Daoy (cell line): Measurements from ENCODE around the gene PRMT5. TPM values are rescaled to one million over a fixed set of nuclear protein-coding genes. Genes with fewer than 3 reads are reported as not detected.
"Not testable (repeated sequence)": the region's sequence is repeated elsewhere in the genome, so short reads cannot be mapped to it uniquely, and the experiment has no call there.

ENCODE experiments used
- DNase-seq: peaks from one replicate; pipeline ENCODE4 v3.0.0-alpha.2; 2015; ENCODE audit warnings: low read depth
- total RNA-seq: library from RNA; depleted of rRNA; stranded (reverse); fragments of >200 nt; shearing (Covaris generic); gene quantifications from 2 replicates; pipeline ENCODE4 v1.2.3, GENCODE V29; 2014

Gene PRMT5
- total RNA-seq, 1 experiment from 2014 or later = 150 TPM

GRCh38 chr14:22932146-22932545, 3.0 kb upstream of the PRMT5 start:
- no peak for DNase-seq

GRCh38 chr14:22929961-22930364, 787 bp upstream of the PRMT5 start:
- no peak for DNase-seq

GRCh38 chr14:22928237-22929103, 706 bp downstream of the PRMT5 start:
- peak; percentile 13 for DNase-seq

DNA sequence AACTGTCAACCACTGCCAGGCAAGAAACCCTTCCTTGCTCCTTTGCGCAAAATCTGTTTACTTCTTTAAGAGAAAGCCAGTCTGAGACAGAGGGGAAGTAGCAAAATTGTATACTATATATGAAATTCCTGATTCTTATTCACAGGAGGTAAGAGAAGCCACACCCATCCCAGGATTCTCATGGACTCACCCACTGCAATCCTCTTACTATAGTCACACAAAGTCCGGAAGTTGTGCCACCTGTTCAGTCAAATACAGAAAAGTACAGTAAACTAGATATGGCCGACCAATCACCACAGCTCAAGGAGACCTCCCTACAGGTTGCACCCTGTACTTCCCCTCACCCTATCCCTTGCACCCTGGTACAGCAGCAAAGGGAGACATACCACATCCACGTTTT, 2.9 kb downstream of the PRMT5 start:
- no peak for DNase-seq

- DNase-seq = no peak
Observed at GRCh38 chr14:22925513-22925912, 3.7 kb downstream of the PRMT5 start.

GRCh38 chr14:22923746-22924145, 5.4 kb downstream of the PRMT5 start:
- no peak for DNase-seq

GRCh38 chr14:22922294-22922693, 6.9 kb downstream of the PRMT5 start:
- DNase-seq = no peak

DNA sequence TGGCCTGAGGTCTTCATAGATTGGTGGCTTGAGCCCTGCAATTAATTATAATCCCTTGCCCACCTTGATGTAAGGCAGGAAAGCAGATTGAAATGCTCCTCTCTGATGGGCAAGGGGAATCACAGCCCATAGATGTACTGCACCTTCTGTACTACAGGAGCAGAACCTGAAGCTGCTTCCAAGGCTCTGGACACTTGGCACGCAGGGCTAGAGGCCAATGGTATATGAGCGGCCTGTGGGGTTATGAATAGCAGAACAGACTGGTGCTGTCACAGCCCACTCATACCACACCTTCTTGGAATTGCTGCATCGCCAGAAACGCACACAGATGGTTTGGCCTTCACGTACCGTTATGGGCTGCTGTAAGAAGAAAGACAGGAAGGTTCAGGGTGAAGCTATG, 8.5 kb downstream of the PRMT5 start:
- DNase-seq = no peak

DNA sequence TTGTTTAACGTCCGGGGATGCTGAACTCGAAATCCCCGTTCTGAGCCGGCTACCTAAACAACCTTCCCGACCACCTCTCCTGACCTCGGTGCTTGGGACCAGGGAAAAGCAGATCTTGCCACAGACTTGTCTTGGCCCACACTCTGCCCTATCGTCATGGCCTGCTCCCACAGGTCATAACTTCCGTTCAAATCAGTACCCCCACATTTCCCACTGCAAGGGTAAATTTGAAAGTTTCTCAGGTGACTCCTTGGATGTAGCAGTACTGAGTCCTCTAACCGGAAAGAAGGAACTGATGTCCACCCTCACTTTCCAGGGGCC, 9.6 kb downstream of the PRMT5 start:
- no peak for DNase-seq

DNA sequence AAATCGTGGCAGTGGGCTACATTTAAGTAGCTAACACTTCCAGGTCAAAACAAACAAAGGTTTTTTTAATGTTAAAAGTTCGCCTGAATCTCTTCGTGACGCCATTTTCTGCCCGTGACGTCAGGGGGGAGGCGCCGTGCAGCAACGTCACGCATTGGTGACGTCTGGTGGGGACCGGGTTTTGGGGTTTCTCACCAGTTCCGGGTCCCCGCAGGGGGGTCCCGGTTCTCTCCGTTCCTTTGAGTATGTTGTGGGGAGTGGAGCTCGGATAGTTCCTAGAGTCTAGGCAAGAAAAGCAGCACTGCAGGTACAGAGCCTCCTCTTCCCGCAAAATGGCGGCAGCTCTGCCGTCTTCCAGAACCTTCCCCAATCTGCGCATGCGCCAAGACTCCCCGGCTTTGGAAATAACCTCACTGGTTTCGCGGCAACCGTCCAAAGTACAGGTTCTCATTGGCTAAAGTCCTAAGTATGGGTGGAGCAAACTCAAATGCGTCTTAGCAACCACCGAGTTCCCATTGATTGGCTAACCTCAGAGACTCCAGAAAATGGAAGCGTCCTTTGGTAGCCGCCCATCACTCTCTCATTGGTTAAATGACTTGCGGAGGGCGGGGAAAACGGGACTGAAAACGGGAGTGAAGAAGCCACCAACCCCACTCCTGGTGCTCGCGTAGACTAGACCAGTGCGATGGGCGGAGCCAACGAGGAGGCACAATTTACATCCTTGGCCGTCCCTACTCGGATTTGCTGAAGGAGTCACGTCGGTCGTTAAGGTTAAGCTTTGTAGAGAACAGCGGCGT, 10.2 kb downstream of the PRMT5 start, which contains the start of gene RBM23:
Gene RBM23 (minus strand): TSS at position 346 of the 797 bp plus-strand sequence.
- DNase-seq = peak; percentile 100

GRCh38 chr14:22915886-22916521, 13.2 kb downstream of the PRMT5 start:
- DNase-seq = no peak

GRCh38 chr14:22914836-22915235, 14.3 kb downstream of the PRMT5 start:
- DNase-seq = not testable (repeated sequence)

DNA sequence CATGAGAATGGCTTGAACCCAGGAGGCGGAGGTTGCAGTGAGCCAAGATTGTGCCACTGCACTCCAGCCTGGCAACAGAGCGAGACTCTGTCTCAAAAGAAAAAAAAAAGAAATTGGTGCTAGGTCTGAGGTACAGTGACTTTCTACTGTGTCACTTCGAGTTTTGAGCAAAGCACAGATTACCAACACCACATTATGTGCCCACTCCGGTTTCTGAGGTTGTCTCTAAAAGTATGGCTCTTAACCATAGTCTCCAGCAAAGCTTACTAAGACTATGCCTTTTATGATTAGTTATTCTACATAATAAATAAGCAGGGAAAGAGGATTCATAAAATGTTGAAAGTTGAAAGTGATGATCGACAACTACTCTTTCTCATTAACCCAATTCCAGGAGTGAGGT, 18.3 kb downstream of the PRMT5 start:
- no peak for DNase-seq

DNA sequence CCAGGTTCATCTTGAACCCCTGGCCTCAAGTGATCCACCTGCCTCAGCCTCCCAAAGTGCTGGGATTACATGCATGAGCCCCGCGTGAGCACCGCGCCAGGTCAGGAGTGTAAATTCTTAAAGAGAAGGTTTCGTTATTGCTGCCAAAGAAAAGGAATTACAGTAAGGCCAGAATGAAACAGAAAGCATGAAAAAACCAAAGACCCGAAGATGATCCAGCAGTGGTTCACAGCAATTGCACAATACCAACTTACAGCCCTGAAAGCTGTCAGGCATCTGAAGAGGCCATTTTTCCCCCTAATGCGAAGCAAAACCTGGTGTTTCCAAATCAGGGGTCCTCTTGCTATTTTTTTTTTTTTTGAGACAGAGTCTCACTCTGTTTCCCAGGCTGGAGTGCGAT, 20.6 kb downstream of the PRMT5 start:
- no peak for DNase-seq

DNA sequence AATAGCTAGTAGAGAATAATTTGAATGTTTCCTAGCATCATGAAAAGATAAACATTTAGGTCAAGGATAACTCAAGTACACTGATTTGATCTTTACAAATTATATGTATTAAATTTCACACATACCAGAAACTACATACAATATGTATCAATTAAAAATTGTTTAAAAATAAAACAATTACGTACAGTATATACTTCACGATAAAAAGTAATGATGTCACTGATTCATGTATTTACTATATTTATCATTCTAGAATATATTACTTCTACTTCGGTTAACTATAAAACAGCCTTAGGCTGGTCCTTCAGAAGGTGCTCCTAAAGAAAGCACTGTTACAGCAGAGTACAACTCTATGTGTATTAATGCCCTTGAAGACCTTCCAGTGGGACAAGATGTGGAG, 21.7 kb downstream of the PRMT5 start:
- DNase-seq = no peak

DNA sequence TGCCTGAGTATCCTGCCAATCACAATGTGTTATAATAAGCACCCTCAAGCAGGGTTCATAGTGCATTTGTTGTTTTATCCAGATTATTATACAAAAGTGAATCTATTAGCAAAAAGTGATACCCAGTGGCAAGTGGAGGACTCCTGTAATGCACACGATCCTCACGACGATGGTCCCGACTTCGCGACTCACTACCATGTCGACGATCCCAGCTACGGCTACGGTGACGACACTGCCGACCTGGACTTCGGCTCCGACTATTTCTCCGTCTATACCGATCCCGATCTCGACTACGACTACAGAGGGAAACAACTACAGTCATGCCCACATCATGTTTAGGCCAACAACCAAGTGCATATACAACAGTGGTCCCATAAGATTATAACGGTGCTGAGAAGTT, 23.1 kb downstream of the PRMT5 start:
- DNase-seq = no peak

GRCh38 chr14:22905627-22906026, 23.5 kb downstream of the PRMT5 start:
- DNase-seq = no peak

GRCh38 chr14:22903742-22904087, 25.5 kb downstream of the PRMT5 start:
- no peak for DNase-seq

DNA sequence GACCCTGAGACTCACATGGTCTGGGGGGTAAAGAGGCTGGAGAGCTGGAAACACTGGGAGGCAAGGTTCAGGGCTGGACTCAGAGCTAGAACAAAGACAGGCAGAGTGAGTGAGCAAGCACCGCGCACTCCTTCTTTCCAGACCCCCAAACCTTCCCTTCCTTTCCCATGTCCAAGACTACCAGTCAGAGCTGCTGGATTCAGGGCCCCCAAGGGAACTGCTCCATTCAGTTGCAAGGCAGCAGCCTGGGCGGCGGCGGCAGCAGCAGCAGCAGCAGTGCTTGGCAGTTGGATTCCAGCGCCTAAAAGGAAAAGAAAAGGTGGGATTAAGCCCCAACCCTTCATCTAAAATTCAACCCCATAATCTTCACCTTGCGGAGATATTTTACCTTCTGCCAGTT, 27.4 kb downstream of the PRMT5 start:
- DNase-seq = no peak

GRCh38 chr14:22900081-22900799, 28.9 kb downstream of the PRMT5 start:
- DNase-seq = peak; percentile 66

DNA sequence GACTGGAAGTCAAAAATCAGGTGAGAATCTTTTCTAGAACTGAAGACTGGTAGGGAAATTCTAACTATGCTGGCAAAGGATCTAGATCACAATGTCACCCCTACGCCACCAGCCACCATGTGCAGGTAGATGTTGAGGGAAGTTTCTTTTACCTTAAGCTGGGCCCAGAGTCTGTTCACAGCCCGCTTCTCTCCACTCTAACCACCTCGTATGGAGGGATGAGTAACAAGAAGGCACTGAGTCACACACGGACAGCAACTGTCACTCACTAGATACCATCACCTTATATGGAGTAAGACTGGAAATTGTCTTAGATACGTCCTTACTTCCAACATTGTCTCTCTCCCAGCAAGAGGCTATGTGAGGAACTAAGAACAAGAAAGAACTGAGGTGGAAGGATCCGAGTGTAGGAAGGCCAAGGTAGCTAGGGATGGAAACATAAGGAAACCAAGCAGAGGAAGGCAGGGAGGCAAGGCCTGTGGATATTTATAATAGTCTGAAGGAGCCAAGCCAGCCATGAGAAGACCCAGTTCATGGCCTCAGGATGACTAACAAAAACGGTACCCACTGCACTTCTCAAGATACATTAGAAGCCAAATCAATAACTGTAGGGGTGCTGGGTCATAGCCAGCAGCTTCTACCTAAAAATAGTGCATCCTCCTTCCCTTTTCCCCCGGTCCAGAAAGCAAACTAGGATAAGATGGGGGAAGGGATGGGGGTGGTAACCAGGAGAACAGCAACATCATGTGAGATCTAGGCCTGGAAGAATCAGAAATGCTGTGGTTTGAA, 30.7 kb downstream of the PRMT5 start:
- DNase-seq = peak; percentile 65
